ENCODE results near the gene MICAL2. TPM values are rescaled to one million over a fixed set of nuclear protein-coding genes. Genes with fewer than 3 reads are reported as not detected.

Gene MICAL2
- total and polyA plus RNA-seq, 2 donors (not counting 3 experiments of a cell fraction or from before 2014, with no cell fraction given): 67.6 to 200 TPM

GRCh38 chr11:12190511-12190910, 80.1 kb downstream of the MICAL2 start:
- dilution Hi-C loops (cut with MboI; ENCODE audit: extremely low pct_ligation_motif_present, low sequenced_read_pairs): no loop called here
- POLR2A ChIA-PET: no interaction called here

More at GRCh38 chr11:12190511-12190910, 80.1 kb downstream of the MICAL2 start:
- Histone ChIP-seq H3K9me1 (replicated peaks; ENCODE audit: control insufficient read depth, extremely low read depth, insufficient read depth, low read length) (no peaks in the 10 kb centered on the region), H2AFZ (ENCODE audit: low read depth, low read length) (no peak overlapping the region), H3K36me3 (ENCODE audit: control insufficient read depth in 2 of 2, extremely low read depth in 1 of 2, insufficient read depth in 2 of 2, low read length in 2 of 2) (peaks cover 0 to 2% of the 10 kb centered on the region in 2 experiments), H3K27ac (ENCODE audit: insufficient read depth, low read depth, low read length) (no peak overlapping the region), H3K9me3 (replicated peaks; ENCODE audit: control insufficient read depth, insufficient read depth, low read length) (no peaks in the 10 kb centered on the region), H3K79me2 (ENCODE audit: control insufficient read depth, insufficient read depth, low read length) (peaks cover 25% of the 10 kb centered on the region), H3K4me1 (ENCODE audit: control insufficient read depth, extremely low read depth, insufficient read depth, low read length) (peaks cover 20% of the 10 kb centered on the region), H4K20me1 (replicated peaks; ENCODE audit: control insufficient read depth, extremely low read depth, insufficient read depth, low read length) (no peaks in the 10 kb centered on the region), H3K4me2 (ENCODE audit: insufficient read depth, low read length) (no peak overlapping the region), H3K27me3 (ENCODE audit: control insufficient read depth in 2 of 2, insufficient read depth in 2 of 2, low read length in 2 of 2) (no peaks in the 10 kb centered on the region), H3K4me3 (replicated peaks in 1 of 3; ENCODE audit: insufficient read depth in 1 of 3, low read depth in 1 of 3, low read length in 3 of 3) (no peak overlapping the region), H3K9ac (replicated peaks; ENCODE audit: extremely low read depth, insufficient read depth, low read length) (no peak overlapping the region)
- FAIRE-seq (no peak), DNase-seq (ENCODE audit: low read depth, low spot score) (no peak)
- intact Hi-C loops (cut with micrococcal nuclease): no loop called here
- CTCF ChIA-PET: interaction anchor here (0.7 to 1.9 kb wide), 5 partner anchors 9 to 139 kb away, joined by 3 to 10 read pairs (median 4); no protein-coding TSS in a partner anchor
- no TSS peak for BruUV-seq (replicated peaks)
- TF ChIP-seq EZH2 (IDR thresholded peaks at IDR 0.05; ENCODE audit: borderline replicate concordance, low read depth, low read length, severe bottlenecking): no peak
- TF ChIP-seq FOS (IDR thresholded peaks at IDR 0.05; ENCODE audit: borderline replicate concordance, insufficient read depth, low read length): no peak
- TF ChIP-seq POLR2AphosphoS5 (IDR thresholded peaks at IDR 0.05; ENCODE audit: insufficient read depth, low read depth, low read length): no peak
- no peak for TF ChIP-seq MAX (IDR thresholded peaks at IDR 0.05; ENCODE audit: insufficient read depth, insufficient read length)
- TF ChIP-seq POLR2A (IDR thresholded peaks at IDR 0.05; ENCODE audit: low read depth, low read length): no peak
- no peak for TF ChIP-seq MYC (IDR thresholded peaks at IDR 0.05; ENCODE audit: low read depth, low read length)
- TF ChIP-seq GATA2 (IDR thresholded peaks at IDR 0.05; ENCODE audit: insufficient read depth, insufficient read length, low read depth, low read length): no peak
- no peak for TF ChIP-seq JUN (IDR thresholded peaks at IDR 0.05; ENCODE audit: borderline replicate concordance, insufficient read depth, insufficient read length, low read depth)
- no peak for TF ChIP-seq CTCF (IDR thresholded peaks at IDR 0.05; ENCODE audit: extremely low read depth in 1 of 2, insufficient read depth in 1 of 2, low read depth in 1 of 2, low read length in 2 of 2)

Measured in endothelial cell of umbilical vein (primary cell).